Cerebellar nuclear complex (tissue), 1 donor: ENCODE results near the gene EHF.
"Not testable (repeated sequence)": the region's sequence is repeated elsewhere in the genome, so short reads cannot be mapped to it uniquely, and the experiment has no call there.

Source experiments
- DNase-seq, 2 experiments: peaks; one replicate each; lab custom pipeline; 2025; lab: John Stamatoyannopoulos, UW

The EHF gene

DNA sequence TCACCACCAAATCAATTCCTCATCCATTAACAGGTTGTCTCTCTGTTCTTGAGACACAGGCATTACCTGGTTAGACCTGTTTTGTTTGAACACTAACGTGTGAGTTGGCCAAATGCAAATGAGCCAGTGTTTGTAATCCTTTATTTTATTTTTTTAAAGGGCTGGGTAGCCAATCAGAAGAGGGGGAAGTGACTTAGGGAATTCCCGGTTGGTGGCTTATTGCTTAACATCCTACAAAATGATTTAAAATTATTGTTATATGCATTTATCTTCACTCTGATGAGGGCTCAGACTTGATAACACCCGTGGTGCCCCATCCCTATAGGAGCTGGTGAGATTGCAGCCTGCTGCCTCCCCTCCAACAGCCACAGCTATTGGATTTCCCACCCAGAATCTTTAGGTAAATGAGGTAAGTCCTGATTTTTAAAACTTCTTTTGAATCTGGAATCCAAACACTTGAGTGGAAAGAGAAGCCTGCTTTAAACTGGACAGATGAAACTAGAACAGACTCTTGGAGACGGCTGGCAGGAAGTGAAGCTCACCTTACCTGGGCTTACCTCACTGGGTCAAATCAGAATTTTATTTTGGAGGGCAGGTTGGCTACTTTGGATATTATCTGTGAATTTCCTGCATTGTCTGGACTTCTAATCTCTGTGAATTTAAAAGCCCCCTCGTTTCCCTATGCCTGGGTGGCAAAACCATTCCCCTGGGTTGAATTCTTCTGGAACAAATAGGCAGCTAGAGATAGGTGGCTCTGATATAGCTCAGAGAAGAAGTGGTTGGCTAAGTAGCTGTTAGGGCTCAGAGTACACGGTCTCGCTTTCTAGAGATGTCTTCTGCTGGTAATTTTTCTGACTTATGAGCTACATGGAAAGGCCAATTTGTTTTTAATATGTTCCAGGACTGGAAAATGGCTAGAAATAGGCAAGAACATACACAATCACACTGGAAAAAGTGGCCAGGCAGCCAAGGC is at the start of gene EHF:
Gene EHF (plus strand): TSS at position 274 of the 973 bp plus-strand sequence. CDS start 21,538 bp downstream, outside the sequence.
- no peak for DNase-seq

DNA sequence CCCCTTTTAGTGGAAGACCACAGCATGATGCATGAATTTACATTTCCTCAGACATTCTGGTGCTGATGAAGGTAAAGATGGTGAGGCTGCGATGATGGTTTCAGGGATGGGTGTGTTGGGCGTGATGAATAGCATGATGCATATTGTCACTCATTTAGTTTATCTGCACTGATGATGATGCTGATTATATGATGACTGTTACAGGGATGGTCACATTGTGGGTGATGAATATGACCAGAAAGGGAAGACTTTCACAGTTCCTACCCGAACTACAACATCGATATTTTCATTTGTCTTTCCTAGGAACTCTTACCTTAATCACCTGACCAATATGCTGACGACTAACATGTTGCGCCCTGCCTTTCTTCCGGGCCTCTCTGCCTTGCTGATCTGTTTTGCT is 47.4 kb upstream of the EHF start:
- DNase-seq = no peak

DNA sequence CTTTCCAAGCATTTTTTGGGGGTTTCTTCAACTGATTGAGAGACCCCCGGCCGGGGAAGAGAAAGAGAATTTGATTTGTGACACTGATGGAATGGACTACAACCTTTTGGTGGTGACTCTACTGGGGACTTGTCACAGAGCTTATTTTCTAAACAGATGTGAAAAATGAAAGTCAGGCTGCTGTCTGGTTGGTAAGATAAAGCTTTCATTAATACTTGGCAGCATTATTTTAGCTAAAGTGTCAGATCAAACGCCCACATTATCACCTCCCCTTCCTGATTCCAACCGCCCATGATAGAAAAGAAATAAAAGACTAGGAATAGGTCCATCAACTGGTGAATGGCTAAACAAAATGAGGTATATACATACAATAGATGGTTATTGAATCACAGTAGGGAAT is 45.6 kb upstream of the EHF start:
- DNase-seq = no peak

DNA sequence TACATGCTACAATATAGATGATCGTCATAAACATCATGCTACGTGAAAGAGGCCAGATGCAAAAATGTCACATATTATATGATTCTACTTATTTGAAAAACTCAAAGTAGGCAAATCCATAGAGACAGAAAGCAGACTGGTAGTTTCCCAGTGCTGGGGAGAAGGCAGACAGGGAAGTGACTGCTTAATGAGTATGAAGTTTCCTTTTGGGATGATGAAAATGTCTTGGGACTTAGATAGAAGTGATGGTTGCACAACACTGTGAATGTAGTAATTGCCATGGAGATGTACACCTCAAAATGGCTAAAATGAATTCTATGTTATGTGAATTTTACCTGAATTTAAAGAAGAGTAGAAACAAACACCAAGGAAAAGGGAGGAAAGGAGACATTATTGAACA is 45.2 kb upstream of the EHF start:
- DNase-seq = no peak

DNA sequence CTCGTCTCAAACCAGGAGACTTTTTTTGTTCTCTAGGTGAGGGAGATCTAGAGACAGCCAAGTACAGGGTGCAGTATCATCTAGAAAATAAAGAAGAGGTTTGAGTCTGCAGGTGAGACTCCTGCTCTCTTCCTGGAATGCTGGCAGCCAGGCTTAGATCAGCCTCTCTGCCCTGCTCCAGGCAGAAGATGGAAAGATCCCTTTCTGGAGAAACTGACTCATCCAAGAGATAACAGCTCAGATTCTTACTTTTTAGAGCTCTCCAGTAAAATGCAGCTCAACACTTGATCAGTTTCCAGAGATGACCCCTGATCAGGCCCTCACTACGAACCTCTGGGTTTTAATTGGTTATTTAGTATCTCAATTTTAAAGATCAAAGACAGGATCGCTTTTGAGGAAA is 44.6 kb upstream of the EHF start:
- DNase-seq = no peak

DNA sequence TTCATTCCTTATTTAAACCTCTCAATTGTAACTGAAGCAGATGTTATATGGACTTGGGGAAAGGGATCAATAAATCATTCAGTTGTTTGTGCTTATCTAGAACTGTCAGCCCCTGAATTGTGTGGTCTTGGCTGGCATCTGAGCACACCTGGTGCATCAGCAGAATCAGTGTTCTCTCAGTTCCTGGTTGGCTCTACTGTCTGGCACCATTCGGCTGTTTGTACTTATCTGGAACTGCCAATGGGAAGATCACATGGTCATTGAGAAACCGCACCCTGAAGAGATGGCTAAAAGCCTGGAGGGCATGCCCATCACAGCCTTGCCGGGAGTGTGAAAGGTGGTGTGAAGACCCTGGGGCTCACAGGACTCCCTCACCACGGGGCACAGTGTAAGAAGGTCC is 37.1 kb upstream of the EHF start:
- no peak for DNase-seq

DNA sequence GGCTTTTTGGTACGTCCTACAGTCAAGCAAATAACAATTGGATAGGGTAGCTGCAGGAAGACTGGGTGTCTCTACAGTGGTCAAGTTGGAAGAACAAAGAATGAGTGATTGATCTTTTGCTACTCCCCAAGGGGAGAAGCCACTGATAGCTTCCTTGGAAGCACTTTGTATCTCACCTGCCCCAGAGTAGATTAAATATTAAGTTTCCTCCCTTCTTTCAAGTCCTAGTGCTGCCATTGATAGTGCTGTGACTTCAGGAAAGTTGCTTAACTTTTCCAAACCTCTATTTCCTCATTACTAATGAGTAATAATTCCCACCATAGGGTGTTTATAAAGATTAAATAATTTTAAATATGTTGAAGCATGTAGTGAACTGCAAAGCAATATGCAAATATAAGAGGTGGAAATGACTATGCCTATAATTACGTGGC is 35.6 kb upstream of the EHF start:
- DNase-seq = no peak

DNA sequence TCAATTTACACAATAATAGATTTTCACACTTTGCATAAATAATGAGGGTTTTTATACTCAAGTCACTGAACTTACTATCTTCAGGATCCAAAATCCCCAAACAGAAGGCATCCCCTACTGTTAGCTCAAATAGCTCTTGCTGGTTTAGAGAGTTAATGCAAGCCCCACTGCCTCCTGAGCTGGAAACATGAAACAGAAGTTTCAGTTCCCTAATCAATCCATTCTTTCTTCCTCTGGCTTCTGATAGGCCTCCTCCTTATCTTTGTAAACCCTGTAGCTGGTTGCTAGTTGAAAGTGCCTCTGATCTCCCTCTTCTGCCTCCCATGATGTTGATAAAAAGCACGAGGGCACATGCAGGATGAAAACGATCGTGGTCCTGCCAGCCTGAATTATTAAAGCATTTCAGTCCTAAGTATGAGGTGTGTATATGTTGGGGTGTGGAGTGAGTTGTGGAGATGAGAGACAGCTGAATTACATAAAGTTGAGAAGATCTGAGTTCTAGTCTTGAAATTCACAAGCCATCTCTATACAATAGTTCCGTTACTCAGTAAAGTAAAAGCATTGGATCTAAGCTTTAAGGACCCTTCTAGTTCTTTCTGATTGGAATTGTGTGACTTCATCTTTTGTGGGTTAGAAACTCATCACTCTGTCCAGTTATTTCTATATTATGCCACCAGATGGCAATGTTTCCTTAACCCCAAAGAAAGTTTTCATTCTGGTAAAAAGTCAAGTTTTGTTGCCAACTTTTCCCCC is 35.0 kb upstream of the EHF start:
- DNase-seq = no peak

DNA sequence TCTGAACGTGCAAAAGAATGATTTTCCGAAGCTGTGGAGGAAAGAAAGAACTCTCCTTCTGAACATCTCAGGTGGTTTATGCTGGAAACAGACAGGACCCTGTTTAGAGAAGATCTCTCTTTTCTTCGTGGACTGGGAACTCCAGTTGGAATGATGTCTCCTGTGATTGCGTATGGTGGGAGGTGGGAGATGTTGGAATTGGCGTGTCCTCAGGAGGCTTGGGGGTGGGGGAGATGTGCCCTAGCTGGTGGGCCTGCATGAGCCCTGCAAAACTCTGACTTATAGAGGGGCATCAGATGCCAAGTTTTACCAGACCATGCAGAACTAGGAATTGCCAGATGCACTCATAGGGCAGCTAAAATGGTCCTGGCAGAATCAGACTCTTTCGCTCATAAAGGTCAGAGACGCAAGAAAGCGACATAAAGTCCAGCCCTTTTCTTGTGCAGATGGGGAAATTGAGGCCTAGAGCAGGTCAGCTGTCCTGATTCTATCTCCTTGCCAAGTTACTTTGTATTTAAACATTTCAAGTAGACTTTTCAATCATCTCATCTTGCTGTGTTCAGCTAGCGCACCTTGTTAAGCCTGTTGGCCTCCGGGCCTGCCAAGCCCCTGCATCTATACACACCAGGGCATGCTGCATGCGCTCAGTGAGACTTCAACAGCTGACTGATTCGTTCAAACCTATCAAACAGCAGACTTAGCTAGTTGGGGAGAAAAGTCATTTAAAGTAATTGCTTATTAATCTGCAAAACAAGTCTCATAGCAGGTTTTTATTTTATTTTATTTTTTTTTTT is 34.2 kb upstream of the EHF start:
- DNase-seq = no peak

DNA sequence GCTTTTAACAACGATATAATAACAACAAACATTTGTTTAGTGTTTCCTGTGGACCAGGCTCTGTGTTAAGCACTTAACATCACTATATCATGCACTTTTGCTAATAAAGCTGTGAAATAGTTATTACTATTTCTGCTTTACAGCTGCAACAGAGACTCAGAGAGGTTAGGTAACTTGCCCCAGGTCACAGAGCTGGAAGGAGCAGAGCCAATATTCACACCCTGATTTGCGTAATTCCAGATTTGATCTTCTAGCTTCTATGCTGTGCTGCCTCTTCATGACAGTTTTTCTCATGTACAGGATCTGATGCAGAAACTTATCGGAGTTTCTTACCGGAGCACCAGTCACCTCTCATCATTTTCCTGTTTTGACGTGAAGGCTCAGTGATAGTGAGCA is 33.6 kb upstream of the EHF start:
- DNase-seq = no peak

DNA sequence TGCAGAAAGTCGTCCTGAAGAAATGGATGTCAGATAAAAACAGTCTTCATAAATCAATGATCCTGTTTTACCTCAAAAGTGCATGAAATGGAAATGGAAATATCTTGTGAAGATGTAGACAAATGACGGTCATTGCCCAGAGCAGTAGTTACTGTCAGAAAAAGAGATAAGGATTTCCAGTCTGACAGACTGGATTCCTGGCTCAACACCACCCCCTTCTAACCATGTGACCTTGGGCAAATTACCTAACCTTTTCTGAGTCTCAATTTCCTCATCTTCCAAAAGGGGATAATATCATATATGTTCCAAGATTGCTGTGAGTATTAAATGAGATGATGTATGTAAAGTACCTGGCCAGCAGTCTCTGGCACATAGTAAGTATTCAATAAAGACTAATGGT is 32.9 kb upstream of the EHF start:
- DNase-seq = no peak

DNA sequence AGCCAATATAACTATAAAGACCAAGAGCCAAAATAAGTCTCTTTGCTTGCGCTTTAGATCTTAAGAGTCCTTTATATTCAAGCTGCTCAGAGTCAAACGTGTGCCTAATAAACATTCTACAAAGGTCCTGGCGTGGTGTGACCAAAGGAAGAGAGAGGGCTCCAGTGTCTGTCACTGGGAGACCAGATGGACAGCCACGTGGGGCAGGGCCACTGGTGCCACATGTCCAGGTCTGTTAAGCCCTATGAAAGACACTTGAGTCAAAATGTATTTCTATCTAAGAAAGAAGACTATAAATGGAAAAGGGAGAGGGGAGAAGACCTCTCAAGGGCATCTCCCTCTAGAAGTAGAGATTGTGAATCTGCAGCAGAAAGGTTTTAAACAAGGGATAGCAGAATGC is 32.2 kb upstream of the EHF start:
- no peak for DNase-seq

DNA sequence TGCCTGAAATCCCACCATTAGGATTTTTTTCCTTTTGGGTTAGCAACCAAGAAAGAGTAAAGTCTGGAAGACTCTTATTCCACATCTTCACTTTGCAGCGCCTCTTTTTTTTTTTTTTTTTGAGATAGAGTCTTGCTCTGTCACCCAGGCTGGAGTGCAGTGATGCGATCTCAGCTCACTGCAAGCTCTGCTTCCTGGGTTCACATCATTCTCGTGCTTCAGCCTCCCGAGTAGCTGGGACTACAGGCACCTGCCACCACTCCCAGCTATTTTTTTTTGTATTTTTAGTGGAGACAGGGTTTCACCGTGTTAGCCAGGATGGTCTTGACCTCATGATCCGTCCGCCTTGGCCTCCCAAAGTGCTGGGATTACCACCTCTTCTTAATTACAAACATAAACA is 31.7 kb upstream of the EHF start:
- DNase-seq = not testable (repeated sequence)

DNA sequence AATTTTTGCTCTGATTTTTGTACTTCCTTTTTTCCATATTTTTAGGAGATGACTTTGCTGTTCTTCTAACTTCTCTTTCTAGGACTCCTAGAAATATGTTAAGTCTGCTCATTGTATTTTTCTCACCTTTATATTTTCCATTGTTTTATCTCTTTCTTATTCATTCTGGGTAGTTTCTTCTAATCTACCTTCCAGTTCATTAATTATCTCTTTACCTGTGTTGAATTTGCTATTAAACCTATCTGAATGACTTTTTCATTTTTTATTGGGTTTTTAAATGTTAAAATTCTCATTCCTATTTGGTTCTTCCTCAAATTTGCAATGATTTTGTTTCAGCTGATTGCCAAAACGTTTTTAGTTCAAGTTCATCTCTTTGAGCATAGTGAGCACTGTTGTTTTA is 27.8 kb upstream of the EHF start:
- DNase-seq = no peak

DNA sequence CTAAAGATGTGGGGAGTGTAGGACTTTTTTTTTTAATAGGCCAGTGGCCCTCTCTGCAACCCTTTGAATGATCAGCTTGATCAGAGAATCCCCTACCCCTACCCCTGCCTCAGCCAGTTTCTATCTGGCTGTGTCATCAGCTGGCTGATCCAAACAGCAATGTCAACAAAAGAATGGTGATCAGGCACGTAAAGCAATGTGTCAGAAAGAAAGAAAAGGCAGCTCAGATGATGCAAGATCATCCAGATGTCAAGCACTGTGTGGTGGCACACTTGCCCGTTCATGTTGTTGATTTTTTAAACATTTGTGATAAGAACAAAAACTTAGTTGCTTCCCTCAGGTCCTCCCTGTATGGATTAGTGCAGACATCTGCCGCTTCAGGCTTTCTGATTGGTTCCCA is 26.3 kb upstream of the EHF start:
- no peak for DNase-seq

DNA sequence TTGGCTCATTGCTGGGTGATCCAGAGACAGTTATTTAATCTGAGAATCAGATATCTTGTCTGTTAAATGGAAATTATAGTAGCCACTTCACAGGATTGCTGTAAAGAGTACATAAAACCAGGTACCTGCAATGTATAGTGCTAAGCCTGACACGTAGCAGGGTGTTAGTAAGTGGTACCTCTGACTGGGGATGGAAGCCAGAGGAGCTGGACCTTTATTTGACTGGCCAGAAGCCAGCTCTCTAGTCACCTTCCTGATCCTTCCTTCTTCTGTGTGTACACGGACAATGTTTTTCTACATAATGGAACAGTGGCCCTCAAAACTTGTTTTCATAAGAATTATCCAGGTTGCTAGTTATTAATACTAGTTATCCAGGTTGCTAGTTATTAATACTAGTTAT is 25.5 kb upstream of the EHF start:
- DNase-seq = no peak

DNA sequence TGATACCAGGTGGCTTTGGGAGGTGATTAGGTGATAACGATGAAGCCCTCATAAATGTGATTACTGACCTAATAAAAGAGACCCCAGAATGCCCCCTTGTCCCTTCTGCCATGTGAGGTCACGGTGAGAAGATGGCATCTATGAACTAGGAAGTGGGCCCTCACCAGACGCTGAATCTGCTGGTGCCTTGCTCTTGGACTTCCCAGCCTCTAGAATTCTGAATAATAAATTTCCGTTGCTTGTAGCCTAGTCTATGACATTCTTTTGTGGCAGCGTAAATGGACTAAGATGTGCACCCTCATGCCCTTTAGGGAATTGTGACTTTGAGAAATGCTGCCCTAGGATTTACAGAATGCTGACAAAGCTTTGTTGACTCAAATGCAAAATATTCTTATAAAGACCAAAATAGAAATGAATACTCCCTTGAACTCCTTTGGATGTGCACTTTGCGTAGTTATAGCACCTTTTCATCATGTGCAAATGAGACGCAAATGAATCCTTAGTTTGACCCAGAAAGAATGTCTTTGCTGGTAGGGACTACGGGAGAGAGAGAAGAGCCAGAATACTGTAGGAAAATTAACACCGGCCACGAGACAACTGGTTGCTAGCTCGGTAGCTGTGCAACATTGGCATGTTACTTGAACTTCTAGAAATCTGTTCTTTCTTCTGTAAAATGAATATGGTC is 24.8 kb upstream of the EHF start:
- no peak for DNase-seq

DNA sequence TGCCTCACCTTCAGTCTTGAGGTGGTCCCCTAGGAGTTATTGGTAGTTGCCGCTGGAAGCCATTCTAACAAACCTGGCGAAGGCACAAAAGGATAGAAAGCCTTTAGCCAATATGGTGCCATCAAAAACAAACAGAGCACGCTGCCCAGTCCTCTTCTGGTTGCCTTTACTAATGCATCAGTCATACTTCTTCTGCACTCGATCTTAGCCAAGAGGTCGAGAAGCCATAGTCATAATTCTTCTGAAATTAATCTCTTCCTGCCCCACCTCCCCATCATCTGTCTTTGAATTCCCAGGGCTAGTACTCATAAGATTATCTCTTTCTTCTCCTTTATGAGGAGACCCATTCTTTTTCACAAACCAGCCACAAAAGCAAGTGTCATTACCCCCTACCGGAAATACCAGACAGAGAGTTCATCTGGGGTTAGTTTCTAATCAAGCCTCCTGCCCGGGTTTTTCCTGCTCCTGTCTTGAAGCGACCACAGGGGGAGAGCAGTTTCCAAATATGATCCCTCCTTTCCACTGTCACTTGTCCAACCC is 21.4 kb upstream of the EHF start:
- DNase-seq = no peak

DNA sequence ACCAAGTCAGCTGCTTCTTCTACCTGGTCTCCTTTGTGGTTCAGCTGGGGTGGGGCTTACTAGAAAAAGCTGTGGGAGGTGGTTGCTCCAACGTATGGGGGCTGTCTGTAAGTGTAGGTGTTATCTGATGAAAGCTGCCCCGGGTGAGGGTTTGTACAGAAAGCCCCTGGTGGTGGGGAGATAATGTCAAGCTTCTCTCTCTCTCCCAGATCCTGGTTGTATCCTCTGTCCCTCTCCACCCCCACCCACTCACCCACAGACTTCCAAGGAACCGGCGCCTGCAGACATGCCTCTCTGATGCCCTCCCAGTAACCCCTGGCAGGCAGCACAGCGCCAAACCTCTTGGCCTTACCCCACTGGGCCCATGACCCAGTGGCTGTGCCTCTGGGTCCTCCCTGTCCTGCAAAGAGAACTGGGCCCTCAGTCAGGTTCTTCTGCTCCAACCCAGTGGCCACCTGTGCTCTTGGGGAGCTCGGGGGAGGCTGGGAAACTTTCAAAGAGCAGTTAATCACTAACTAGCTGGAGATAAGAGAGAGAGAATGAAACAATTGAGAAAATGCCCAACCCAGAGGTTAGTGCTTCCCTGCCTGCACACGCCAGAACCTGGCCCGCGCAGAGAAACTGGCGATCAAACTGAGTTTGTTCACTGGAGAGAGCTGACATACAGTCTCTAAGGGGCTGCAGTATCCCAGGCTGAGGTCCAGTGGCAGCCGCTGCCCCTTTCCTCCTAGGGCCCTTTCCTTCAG is 20.4 kb upstream of the EHF start:
- no peak for DNase-seq

DNA sequence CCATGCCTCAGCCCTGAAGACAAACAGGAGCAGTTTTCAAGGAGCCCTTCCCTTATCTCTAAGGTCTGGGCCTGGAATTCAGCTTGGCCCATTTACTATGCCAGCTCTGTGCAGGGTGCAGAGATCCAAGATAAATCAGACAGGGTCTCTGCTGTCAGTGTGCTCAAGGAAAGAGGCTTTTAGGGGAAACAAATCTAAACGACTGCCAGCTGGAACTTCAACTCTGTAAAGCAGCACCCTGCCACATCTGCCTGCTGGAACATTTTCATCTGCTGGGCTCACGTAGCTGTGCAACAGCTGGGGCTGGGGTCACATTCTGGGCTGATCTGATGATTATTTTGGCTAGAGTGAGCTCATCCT is 19.8 kb upstream of the EHF start:
- no peak for DNase-seq

DNA sequence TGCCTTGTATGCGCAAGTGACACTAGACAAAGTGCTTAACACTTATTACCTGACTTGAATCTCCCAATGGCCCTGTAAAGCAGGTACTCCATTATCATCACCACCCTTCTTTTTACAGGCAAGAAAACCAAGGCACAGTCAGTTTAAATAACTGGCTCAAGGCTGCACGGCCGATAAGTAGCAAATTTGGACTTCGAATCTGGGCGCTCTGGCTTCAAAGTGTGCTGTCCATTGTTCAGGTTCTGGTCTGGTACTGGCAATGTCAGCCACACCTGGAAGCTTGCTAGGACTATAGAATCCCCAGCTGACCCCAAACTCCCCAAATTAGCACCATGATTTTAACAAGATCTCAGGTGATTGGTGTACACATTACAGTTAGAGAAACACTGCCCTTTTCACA is 19.3 kb upstream of the EHF start:
- no peak for DNase-seq
